HG03060 (cell line): ENCODE measurements around the gene CKB.

ENCODE experiments used
- ATAC-seq: cut with Tn5 transposase; IDR thresholded peaks from one replicate; pipeline ENCODE4 v1.9.1; 2021; ENCODE audit warnings: low read depth, moderate number of reproducible peaks; ENCODE audit not compliant: unreplicated experiment

The CKB gene

GRCh38 chr14:103499709-103500108 lies 22.9 kb downstream of the CKB start:
- ATAC-seq = no peak

DNA sequence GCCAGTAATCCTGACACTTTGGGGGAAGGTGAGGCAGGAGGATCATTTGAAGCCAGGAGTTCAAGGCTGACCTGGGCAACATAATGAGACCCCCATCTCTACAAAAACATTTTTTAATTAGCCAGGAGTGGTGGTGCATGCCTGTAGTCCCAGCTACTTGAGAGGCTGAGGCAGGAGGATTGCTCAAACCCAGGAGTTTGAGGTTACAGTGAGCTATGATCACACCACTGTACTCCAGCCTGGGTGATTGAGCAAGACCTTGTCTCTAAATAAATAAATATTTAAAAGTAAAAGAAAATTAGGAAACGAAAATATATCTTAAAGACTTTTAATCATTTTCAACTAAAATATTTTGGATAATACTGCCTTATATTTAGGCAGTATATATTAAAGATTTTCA lies 25.9 kb downstream of the CKB start:
- ATAC-seq = no peak

- no peak for ATAC-seq
These were observed 26.8 kb downstream of the CKB start for GRCh38 chr14:103495854-103496253.

DNA sequence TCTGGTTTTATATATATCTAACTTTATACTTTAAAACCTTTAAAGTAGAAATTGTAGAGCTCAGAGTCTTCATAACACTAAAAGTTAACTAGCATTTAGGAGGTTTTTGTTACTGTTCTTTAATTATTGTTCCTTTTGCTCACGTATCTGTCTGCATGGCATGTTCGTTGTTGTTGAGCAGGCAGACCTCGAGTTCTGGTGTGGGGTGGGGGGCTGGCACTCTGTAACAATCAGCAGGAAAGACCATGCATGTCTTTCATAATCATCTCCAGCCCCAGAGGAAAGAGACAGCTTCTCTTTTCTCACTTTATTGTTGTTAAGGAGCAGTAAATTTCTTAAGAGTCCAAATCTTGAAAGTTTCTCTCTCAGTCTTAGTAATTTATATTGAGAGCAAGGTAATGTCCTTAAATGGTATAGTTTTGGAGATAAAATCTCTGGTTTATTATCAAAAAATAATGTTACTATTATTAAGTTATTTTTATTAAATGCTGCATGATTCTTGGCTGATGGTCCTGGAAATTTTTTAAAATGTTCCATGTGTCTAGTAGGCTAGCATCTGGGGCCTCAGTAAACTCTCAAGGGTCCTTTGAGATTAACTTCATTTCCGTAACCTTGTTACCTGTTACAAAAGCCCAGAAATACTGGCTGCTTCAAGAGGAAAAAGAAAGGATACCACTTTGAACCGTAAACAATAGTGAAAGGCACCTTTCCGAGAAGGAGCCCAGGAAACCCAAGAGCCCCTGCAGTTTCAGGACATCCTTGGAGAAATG lies 30.3 kb downstream of the CKB start:
- ATAC-seq = no peak

GRCh38 chr14:103491691-103492090 lies 30.9 kb downstream of the CKB start:
- no peak for ATAC-seq

DNA sequence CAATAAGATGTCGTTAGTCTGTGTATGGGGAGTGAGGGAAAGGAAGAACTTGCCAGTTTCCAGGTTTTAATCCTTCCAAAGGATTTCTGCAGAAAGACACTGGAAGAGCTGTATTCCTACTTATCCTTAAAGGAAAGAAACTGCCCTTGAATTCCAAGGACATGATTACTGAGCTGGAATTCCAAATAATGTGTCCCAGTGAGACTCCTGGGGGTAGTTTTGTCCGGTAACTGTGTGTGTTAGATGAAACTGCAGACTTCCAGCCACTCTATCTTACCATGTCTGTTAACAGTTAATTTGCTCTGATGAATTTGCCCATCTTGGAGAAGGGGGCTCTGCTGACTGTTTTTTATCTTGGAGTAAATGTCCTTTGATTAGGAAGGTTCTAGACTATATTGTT lies 33.0 kb downstream of the CKB start:
- ATAC-seq = no peak

- no peak for ATAC-seq
These were observed 33.7 kb downstream of the CKB start for GRCh38 chr14:103488960-103489359.

GRCh38 chr14:103488071-103488470 lies 34.6 kb downstream of the CKB start:
- no peak for ATAC-seq

DNA sequence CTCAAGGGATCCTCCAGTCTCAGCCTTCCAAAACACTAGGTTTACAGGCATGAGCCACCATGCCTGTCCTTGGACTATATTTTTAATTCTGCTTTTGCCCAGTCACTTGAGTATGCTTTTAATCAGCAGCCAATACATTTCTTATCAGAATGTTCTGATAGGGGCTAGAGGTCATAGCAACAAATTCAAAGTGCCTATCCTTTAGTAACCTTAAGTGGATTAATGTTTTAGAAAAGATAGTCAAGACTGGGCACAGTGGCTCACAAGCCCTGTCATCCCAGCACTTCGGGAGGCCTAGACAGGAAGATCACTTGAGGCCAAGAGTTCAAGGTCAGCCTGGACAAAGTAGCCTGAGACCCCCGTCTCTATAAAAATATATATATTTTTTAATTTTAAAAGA lies 37.1 kb downstream of the CKB start:
- ATAC-seq = no peak

- ATAC-seq = no peak
These were observed 39.0 kb downstream of the CKB start for GRCh38 chr14:103483600-103483999.

DNA sequence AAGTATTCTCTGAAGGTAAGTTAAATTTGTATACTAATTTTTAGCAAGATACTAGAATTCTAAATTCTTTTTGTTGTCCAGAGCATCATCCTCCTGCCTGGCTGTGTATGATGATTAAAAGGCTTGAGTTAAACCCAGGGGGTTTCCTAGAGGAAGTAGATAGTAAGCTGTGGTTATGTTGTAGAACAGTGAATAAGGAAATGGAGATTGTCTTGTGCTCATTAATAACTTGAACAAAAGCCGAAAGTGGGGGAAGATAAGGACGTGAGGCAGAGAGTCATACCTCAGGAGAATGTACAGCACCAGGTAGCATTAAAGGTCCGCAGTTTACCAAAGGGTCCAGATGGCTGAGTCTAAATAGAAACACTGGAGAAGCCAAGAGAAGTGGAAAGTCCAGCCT lies 42.0 kb downstream of the CKB start:
- ATAC-seq = no peak

GRCh38 chr14:103476631-103477030 lies 46.0 kb downstream of the CKB start:
- ATAC-seq = no peak

GRCh38 chr14:103476065-103476464 lies 46.6 kb downstream of the CKB start:
- no peak for ATAC-seq

GRCh38 chr14:103474893-103475292 lies 47.7 kb downstream of the CKB start:
- no peak for ATAC-seq

GRCh38 chr14:103472939-103473338 lies 49.7 kb downstream of the CKB start:
- ATAC-seq = no peak
